ENCODE data around the gene INTS2. TPM values are rescaled to one million over a fixed set of nuclear protein-coding genes. Genes with fewer than 3 reads are reported as not detected.

The INTS2 gene
- polyA plus RNA-seq, 1 of the 3 experiments (the other 2 are of a cell fraction) = 6.7 TPM

DNA sequence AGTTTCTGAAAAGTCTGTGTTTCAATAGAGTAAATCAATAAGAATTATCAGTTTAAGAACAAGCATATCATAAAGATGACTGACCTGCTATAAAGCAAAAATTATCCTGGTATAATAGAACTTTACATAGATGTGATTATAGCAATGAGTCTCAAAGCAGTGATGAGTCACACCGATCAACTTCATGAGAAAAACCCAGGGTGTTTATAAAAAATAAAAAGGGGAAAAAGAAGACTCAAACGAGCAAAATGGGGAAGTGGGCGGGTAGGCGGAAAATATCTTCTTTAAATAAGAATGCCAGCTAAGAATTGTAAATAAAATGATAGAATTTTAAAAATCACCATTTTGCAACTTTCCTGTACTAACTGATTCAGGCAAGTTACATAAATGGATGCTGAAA lies 111.2 kb downstream of the INTS2 start (continued):
- TF ChIP-seq REST (IDR thresholded peaks at IDR 0.05; ENCODE audit: low read depth, low read length) (no peak), FOXM1 (IDR thresholded peaks at IDR 0.05; ENCODE audit: low read depth) (no peak), ELF1 (IDR thresholded peaks at IDR 0.05) (no peak)
- TF ChIP-seq, protein P1, sequence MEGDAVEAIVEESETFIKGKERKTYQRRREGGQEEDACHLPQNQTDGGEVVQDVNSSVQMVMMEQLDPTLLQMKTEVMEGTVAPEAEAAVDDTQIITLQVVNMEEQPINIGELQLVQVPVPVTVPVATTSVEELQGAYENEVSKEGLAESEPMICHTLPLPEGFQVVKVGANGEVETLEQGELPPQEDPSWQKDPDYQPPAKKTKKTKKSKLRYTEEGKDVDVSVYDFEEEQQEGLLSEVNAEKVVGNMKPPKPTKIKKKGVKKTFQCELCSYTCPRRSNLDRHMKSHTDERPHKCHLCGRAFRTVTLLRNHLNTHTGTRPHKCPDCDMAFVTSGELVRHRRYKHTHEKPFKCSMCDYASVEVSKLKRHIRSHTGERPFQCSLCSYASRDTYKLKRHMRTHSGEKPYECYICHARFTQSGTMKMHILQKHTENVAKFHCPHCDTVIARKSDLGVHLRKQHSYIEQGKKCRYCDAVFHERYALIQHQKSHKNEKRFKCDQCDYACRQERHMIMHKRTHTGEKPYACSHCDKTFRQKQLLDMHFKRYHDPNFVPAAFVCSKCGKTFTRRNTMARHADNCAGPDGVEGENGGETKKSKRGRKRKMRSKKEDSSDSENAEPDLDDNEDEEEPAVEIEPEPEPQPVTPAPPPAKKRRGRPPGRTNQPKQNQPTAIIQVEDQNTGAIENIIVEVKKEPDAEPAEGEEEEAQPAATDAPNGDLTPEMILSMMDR (IDR thresholded peaks at IDR 0.05) = no peak

DNA sequence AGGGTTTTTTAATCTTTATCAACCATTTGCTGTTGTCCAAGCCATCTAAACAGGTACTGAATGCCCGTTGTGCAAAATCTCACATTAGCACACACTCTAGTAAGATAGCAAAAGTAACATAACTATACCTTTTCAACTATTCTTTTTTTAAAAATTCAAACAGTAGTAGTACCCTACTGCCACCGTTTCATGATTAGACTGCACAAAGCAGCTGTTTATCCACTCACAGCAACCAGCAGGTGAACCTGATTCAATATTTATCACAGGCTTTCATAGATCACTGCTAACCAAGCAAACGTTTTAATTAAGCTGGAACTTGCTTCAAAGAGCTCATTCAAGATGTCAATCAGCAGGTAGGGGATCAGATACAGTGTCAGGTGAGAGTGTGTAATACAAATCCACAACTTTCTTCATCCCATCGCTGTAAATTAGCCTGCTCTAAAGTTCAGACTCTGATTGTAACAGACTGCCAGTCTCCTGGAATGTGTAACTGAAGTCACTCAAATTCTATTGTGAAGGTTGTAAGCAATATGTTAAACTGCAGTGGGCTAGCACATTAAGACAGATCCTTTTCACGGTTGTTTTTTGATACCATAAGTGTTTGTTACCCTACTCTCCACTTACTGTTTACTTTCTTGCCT lies 111.8 kb downstream of the INTS2 start:
- Histone ChIP-seq H2AFZ (ENCODE audit: low read depth) (peak overlapping the region; percentile 12; the same call in 1 of the 2 replicates), H3F3A (replicated peaks; ENCODE audit: insufficient read depth) (peaks cover 23% of the 10 kb centered on the region), H3K27ac (ENCODE audit: low read depth in 2 of 2, low read length in 1 of 2) (peak overlapping the region in 1 of 2 experiments; percentile 12; a peak in 1 of 4 replicates), H3K36me3 (replicated peaks in 1 of 2; ENCODE audit: control insufficient read depth in 1 of 2, insufficient read depth in 2 of 2, low read length in 1 of 2) (peaks cover 25 to 58% of the 10 kb centered on the region in 2 experiments), H4K20me1 (ENCODE audit: insufficient read depth) (no peaks in the 10 kb centered on the region), H3K4me3 (ENCODE audit: low read depth in 2 of 2, low read length in 1 of 2) (no peak overlapping the region), H3K4me2 (no peak overlapping the region), H3K27me3 (ENCODE audit: insufficient read depth) (no peaks in the 10 kb centered on the region), H3K9me2 (no peaks in the 10 kb centered on the region), H3K9me3 (no peaks in the 10 kb centered on the region), H3K4me1 (ENCODE audit: control insufficient read depth in 1 of 2, insufficient read depth in 2 of 2, low read depth in 1 of 2, low read length in 1 of 2) (peaks cover 2 to 10% of the 10 kb centered on the region in 2 experiments; a peak in 2 of 4 replicates), H3K79me2 (ENCODE audit: insufficient read depth) (peaks cover 10% of the 10 kb centered on the region; the same call in 1 of the 2 replicates), H3K9ac (no peak overlapping the region)
- CTCF ChIA-PET = interaction anchor here (0.6 to 1.1 kb wide), 5 partner anchors 9 to 404 kb away, joined by 3 to 5 read pairs (median 3); no protein-coding TSS in a partner anchor
- WGBS (ENCODE audit: low lambda C conversion rate) = 68% methylated on average over 5 of the region's 5 CpGs
- POLR2A ChIA-PET = no interaction called here
- TF ChIP-seq MEF2A (IDR thresholded peaks at IDR 0.05; ENCODE audit: borderline replicate concordance, low read depth) (no peak), EP300 (IDR thresholded peaks at IDR 0.05; ENCODE audit: borderline replicate concordance in 1 of 2, low read depth in 1 of 2, low read length in 1 of 2) (no peak), RCOR1 (IDR thresholded peaks at IDR 0.05; ENCODE audit: low read length) (no peak), GABPA (IDR thresholded peaks at IDR 0.05; ENCODE audit: low read depth) (no peak), RXRA (IDR thresholded peaks at IDR 0.05; ENCODE audit: borderline replicate concordance, low read depth) (no peak), FOXM1 (IDR thresholded peaks at IDR 0.05; ENCODE audit: low read depth) (no peak), TEAD4 (IDR thresholded peaks at IDR 0.05; ENCODE audit: borderline replicate concordance, insufficient read depth) (no peak), NFIC (IDR thresholded peaks at IDR 0.05; ENCODE audit: borderline replicate concordance) (no peak), SMC3 (IDR thresholded peaks at IDR 0.05; ENCODE audit: low read depth, low read length) (no peak), CHD2 (IDR thresholded peaks at IDR 0.05; ENCODE audit: low read length, partially characterized antibody) (no peak), FOXJ3 (CRISPR knock-in tag; IDR thresholded peaks at IDR 0.05) (no peak), ELF1 (IDR thresholded peaks at IDR 0.05) (no peak), TAF1 (IDR thresholded peaks at IDR 0.05; ENCODE audit: borderline replicate concordance, low read depth, low read length) (no peak), EZH2phosphoT487 (IDR thresholded peaks at IDR 0.05; ENCODE audit: borderline replicate concordance, low read depth) (no peak)
- TF ChIP-seq, protein P2, sequence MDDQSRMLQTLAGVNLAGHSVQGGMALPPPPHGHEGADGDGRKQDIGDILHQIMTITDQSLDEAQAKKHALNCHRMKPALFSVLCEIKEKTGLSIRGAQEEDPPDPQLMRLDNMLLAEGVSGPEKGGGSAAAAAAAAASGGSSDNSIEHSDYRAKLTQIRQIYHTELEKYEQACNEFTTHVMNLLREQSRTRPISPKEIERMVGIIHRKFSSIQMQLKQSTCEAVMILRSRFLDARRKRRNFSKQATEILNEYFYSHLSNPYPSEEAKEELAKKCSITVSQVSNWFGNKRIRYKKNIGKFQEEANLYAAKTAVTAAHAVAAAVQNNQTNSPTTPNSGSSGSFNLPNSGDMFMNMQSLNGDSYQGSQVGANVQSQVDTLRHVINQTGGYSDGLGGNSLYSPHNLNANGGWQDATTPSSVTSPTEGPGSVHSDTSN (IDR thresholded peaks at IDR 0.05) = no peak
- TF ChIP-seq, protein P3, sequence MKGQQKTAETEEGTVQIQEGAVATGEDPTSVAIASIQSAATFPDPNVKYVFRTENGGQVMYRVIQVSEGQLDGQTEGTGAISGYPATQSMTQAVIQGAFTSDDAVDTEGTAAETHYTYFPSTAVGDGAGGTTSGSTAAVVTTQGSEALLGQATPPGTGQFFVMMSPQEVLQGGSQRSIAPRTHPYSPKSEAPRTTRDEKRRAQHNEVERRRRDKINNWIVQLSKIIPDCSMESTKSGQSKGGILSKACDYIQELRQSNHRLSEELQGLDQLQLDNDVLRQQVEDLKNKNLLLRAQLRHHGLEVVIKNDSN (IDR thresholded peaks at IDR 0.05; ENCODE audit: borderline replicate concordance, low read depth) = no peak
- TF ChIP-seq, protein P1 (IDR thresholded peaks at IDR 0.05) = no peak
- TF ChIP-seq, protein P4, sequence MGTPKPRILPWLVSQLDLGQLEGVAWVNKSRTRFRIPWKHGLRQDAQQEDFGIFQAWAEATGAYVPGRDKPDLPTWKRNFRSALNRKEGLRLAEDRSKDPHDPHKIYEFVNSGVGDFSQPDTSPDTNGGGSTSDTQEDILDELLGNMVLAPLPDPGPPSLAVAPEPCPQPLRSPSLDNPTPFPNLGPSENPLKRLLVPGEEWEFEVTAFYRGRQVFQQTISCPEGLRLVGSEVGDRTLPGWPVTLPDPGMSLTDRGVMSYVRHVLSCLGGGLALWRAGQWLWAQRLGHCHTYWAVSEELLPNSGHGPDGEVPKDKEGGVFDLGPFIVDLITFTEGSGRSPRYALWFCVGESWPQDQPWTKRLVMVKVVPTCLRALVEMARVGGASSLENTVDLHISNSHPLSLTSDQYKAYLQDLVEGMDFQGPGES (IDR thresholded peaks at IDR 0.05; ENCODE audit: low read depth, low read length) = no peak
- no peak for DNase-seq
